ENCODE data around the gene PDZD7. TPM values are rescaled to one million over a fixed set of nuclear protein-coding genes. Genes with fewer than 3 reads are reported as not detected.

The PDZD7 gene
- total and polyA plus RNA-seq, 4 donors: 0.06 to 0.09 (median 0.07) TPM; not detected in 1

GRCh38 chr10:101064415-101065030 lies 33.6 kb upstream of the PDZD7 start:
- no peaks in the 10 kb centered on the region for H3K9me3 ChIP-seq (ENCODE audit: control insufficient read depth in 4 of 4, low read length in 3 of 4)
- H3K27ac ChIP-seq (ENCODE audit: low read depth in 1 of 2, low read length in 2 of 2): no peak overlapping the region
- peaks cover 23 to 54% (median 34%) of the 10 kb centered on the region in 4 donors for H3K4me1 ChIP-seq (ENCODE audit: control insufficient read depth in 4 of 4, insufficient read depth in 4 of 4, low read length in 3 of 4)
- H3K36me3 ChIP-seq (ENCODE audit: control insufficient read depth in 4 of 4, insufficient read depth in 3 of 4, low read depth in 1 of 4, low read length in 3 of 4): no peaks in the 10 kb centered on the region
- no peak overlapping the region for H3K4me3 ChIP-seq (ENCODE audit: low read depth in 1 of 3, low read length in 3 of 3)
- no peak overlapping the region for H3K9ac ChIP-seq (ENCODE audit: low read depth in 1 of 2, low read length in 2 of 2)
- WGBS: 87% methylated on average over 9 of the region's 9 CpGs
- H3K27me3 ChIP-seq (ENCODE audit: control insufficient read depth in 4 of 4, insufficient read depth in 4 of 4, low read length in 3 of 4): peaks cover 0 to 4% (median under 1%) of the 10 kb centered on the region in 4 donors
- DNase-seq (ENCODE audit: low spot score): no peak
- TF ChIP-seq ATF3 (IDR thresholded peaks at IDR 0.05) (no peak), EGR1 (IDR thresholded peaks at IDR 0.05; ENCODE audit: low read depth in 2 of 2) (no peak), CTCF (IDR thresholded peaks at IDR 0.05; ENCODE audit: low read depth, low read length, missing input control) (no peak), MAX (IDR thresholded peaks at IDR 0.05) (no peak), GABPA (IDR thresholded peaks at IDR 0.05 in 1 of 2, conservative IDR thresholded peaks at IDR 0.05 in 1 of 2) (no peak), FOXA1 (IDR thresholded peaks at IDR 0.05) (no peak), REST (IDR thresholded peaks at IDR 0.05) (no peak), HNF4G (IDR thresholded peaks at IDR 0.05) (no peak), YY1 (IDR thresholded peaks at IDR 0.05) (no peak), NR2F2 (IDR thresholded peaks at IDR 0.05) (no peak), ZBTB33 (IDR thresholded peaks at IDR 0.05) (no peak), SP1 (IDR thresholded peaks at IDR 0.05) (no peak), TAF1 (conservative IDR thresholded peaks at IDR 0.05) (no peak), RAD21 (IDR thresholded peaks at IDR 0.05) (no peak)
